GM18502 (cell line): Measurements from ENCODE around the gene ATL2.

ENCODE experiments used
- ATAC-seq: cut with Tn5 transposase; IDR thresholded peaks from one replicate; pipeline ENCODE4 v1.9.1; 2021; ENCODE audit warnings: mild to moderate bottlenecking; ENCODE audit not compliant: unreplicated experiment, poor library complexity

Gene ATL2

DNA sequence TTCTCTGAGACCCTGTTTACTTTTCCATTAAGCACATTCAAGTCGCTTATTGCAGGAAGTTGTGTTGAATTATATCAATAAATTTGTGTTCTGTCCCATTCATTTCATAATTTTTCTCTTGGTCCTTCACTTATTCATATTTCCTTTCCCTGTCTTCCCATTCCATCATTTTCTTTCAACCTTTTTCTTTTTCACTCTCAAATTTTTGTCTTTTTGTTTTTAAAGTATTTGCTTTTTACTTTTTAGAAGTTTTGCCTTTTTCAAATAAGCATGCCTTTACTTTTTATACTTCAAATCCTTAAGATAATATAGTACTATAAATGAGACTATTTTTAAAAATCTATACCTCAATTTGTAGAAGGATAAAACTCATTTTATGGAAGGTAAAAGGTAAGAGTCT lies 120.5 kb downstream of the ATL2 start:
- no peak for ATAC-seq

- no peak for ATAC-seq
Observed at GRCh38 chr2:38255211-38255610, 121.9 kb downstream of the ATL2 start.

DNA sequence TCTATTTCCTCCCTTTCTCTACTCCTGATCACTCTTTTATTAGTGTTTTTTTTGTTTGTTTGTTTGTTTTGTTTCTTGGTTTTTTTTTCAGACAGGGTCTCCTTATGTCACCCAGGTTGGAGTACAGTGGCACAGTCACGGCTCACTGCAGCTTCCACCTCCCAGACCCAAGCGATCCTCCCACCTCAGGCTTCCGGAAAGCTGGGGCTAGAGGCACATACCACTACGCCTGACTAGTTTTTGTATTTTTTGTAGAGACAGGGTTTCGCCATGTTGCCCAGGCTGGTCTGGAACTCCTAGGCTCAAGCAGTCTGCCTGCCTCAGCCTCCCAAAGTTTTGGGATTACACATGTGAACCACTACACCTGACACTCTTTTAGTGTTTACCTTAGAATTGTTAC lies 122.3 kb downstream of the ATL2 start:
- no peak for ATAC-seq

DNA sequence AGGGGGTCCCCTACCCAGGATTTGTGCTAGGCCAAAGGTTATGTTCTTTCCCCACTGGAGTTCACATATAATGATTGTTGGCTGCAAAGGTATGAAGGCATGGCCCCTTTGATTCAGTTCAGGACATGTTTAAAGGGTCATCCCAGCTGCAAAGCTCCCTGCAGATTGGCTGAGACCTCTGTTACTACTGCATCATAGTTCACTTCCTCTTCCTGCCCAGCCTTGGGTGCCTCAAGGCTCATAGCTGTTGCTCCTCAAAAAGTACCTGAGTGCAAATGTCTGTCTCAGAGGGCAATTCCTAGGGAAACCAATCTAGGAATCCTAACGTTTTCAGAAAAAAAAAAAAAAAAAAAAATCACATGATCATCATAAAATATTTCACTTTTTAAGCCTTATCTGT lies 125.1 kb downstream of the ATL2 start:
- ATAC-seq: no peak

- no peak for ATAC-seq
Observed at GRCh38 chr2:38248707-38249106, 128.4 kb downstream of the ATL2 start.

GRCh38 chr2:38248255-38248654 lies 128.8 kb downstream of the ATL2 start:
- no peak for ATAC-seq

DNA sequence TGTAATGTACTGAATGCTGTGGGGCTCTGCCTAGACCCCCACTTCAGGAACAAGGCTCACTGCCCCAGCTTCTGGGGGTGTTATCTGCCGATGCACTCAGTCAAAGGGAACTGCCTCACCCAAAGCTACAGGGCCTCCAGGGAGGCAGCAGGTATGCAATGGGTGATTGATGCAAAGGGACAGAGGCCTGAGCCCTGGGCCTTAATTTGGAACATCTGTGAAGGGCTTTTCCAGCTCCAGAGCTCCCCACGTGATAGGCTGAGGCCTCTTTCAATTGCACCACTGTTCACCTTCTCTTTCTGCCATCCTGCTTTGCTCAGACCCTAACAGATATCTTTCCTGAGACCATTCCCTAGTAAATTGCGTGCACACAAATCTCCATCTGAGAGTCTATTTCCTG lies 131.0 kb downstream of the ATL2 start:
- ATAC-seq: no peak

DNA sequence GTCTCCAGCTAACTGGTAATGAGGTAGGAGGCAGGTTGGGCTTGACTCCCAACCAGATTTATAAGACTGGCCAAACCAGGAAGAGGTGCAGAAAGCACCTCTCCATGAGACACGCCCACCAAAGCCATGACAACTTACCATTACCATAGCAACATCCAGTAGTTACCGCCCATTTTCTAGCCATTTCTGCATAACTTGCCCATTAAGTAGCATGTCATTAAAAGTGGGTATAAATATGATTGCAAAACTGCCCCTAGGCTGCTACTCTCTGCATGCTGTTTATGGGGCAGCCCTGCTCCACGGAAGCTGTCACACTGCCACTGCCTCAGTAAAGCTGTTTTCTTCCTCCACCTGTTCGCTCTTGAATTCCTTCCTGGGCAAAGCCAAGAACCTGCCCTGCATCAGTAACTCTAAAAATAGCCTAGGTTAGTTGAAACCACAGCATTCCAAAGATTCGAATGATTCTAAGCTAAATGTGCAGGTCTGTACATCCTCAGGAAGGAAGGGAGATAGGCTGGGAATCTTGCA lies 131.9 kb downstream of the ATL2 start:
- ATAC-seq: no peak

- no peak for ATAC-seq
Observed at GRCh38 chr2:38244301-38244700, 132.8 kb downstream of the ATL2 start.
